ENCODE measurements around the gene AP1S3. TPM values are rescaled to one million over a fixed set of nuclear protein-coding genes. Genes with fewer than 3 reads are reported as not detected.

Gene AP1S3
- total and polyA plus RNA-seq, 2 donors (not counting 3 experiments of a cell fraction or from before 2014, with no cell fraction given): 0.69 to 3.8 TPM

DNA sequence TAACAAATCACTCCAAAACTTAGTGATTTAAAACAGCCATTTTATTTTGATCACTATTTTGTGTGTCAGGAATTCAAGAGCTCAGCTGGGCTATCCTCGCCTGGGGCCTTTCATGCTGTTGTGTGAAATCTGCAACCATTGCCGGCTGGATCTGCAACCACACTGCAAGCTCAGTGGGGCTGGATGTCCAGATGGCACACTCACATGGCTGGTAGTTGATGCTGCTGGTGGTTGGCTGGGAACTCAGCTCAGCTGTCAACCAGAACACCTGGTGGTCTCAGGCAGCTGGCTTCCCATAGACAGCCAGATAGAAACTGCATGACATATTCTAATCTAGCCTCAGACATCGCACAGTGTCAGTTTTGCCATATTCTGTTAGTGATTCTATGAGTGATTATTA is 30.6 kb upstream of the AP1S3 start:
- H3K36me3 ChIP-seq (ENCODE audit: control insufficient read depth in 2 of 2, extremely low read depth in 1 of 2, insufficient read depth in 2 of 2, low read length in 2 of 2): peaks cover 0 to 7% of the 10 kb centered on the region in 2 experiments
- H2AFZ ChIP-seq (ENCODE audit: low read depth, low read length): no peak overlapping the region
- H3K9ac ChIP-seq (replicated peaks; ENCODE audit: extremely low read depth, insufficient read depth, low read length): no peak overlapping the region
- CTCF ChIA-PET: interaction anchor here (1.5 kb wide), 1 partner anchor 8 kb away, joined by 5 read pairs; no protein-coding TSS in a partner anchor
- H3K79me2 ChIP-seq (ENCODE audit: control insufficient read depth, insufficient read depth, low read length): no peaks in the 10 kb centered on the region
- H3K27me3 ChIP-seq (ENCODE audit: control insufficient read depth in 2 of 2, insufficient read depth in 2 of 2, low read length in 2 of 2): no peaks in the 10 kb centered on the region
- no peak overlapping the region for H3K27ac ChIP-seq (ENCODE audit: insufficient read depth, low read depth, low read length)
- POLR2A ChIA-PET: no interaction called here
- H3K9me1 ChIP-seq (replicated peaks; ENCODE audit: control insufficient read depth, extremely low read depth, insufficient read depth, low read length): no peaks in the 10 kb centered on the region
- dilution Hi-C loops (cut with MboI; ENCODE audit: extremely low pct_ligation_motif_present, low sequenced_read_pairs) (no loop called here), intact Hi-C loops (cut with micrococcal nuclease) (no loop called here)
- FAIRE-seq (no peak), DNase-seq (ENCODE audit: low read depth, low spot score) (no peak)
- TF ChIP-seq GATA2 (IDR thresholded peaks at IDR 0.05; ENCODE audit: insufficient read depth, insufficient read length, low read depth, low read length) (no peak), POLR2AphosphoS5 (IDR thresholded peaks at IDR 0.05; ENCODE audit: insufficient read depth, low read depth, low read length) (no peak), EZH2 (IDR thresholded peaks at IDR 0.05; ENCODE audit: borderline replicate concordance, low read depth, low read length, severe bottlenecking) (no peak), JUN (IDR thresholded peaks at IDR 0.05; ENCODE audit: borderline replicate concordance, insufficient read depth, insufficient read length, low read depth) (no peak), FOS (IDR thresholded peaks at IDR 0.05; ENCODE audit: borderline replicate concordance, insufficient read depth, low read length) (no peak), MYC (IDR thresholded peaks at IDR 0.05; ENCODE audit: low read depth, low read length) (no peak), POLR2A (IDR thresholded peaks at IDR 0.05; ENCODE audit: low read depth, low read length) (no peak)
- TF ChIP-seq, protein P1, sequence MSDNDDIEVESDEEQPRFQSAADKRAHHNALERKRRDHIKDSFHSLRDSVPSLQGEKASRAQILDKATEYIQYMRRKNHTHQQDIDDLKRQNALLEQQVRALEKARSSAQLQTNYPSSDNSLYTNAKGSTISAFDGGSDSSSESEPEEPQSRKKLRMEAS (IDR thresholded peaks at IDR 0.05; ENCODE audit: insufficient read depth, insufficient read length): no peak
- TF ChIP-seq, protein P2, sequence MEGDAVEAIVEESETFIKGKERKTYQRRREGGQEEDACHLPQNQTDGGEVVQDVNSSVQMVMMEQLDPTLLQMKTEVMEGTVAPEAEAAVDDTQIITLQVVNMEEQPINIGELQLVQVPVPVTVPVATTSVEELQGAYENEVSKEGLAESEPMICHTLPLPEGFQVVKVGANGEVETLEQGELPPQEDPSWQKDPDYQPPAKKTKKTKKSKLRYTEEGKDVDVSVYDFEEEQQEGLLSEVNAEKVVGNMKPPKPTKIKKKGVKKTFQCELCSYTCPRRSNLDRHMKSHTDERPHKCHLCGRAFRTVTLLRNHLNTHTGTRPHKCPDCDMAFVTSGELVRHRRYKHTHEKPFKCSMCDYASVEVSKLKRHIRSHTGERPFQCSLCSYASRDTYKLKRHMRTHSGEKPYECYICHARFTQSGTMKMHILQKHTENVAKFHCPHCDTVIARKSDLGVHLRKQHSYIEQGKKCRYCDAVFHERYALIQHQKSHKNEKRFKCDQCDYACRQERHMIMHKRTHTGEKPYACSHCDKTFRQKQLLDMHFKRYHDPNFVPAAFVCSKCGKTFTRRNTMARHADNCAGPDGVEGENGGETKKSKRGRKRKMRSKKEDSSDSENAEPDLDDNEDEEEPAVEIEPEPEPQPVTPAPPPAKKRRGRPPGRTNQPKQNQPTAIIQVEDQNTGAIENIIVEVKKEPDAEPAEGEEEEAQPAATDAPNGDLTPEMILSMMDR (IDR thresholded peaks at IDR 0.05; ENCODE audit: extremely low read depth in 1 of 2, insufficient read depth in 1 of 2, low read depth in 1 of 2, low read length in 2 of 2): no peak
- BruUV-seq (replicated peaks): no TSS peak
- H3K9me3 ChIP-seq (replicated peaks; ENCODE audit: control insufficient read depth, insufficient read depth, low read length): no peaks in the 10 kb centered on the region
- H3K4me2 ChIP-seq (ENCODE audit: insufficient read depth, low read length): no peak overlapping the region
- no peak overlapping the region for H3K4me3 ChIP-seq (replicated peaks in 1 of 3; ENCODE audit: insufficient read depth in 1 of 3, low read depth in 1 of 3, low read length in 3 of 3)
- no peaks in the 10 kb centered on the region for H3K4me1 ChIP-seq (ENCODE audit: control insufficient read depth, extremely low read depth, insufficient read depth, low read length)
- H4K20me1 ChIP-seq (replicated peaks; ENCODE audit: control insufficient read depth, extremely low read depth, insufficient read depth, low read length): no peaks in the 10 kb centered on the region
